Dendritic cell treated with granulocyte-macrophage colony-stimulating factor and Interleukin-4, amounts not matched to agents 40 ng/mL and 50 ng/mL, for 4 days (primary cell): Measurements from ENCODE around the gene THAP4.

Experiments used
- H3K27ac Mint-ChIP-seq: one replicate; pipeline ENCODE4 v1.8.0; 2022; ENCODE audit warnings: mild to moderate bottlenecking, mixed read lengths
- H3K27me3 Mint-ChIP-seq: one replicate; pipeline ENCODE4 v1.8.0; 2022; ENCODE audit warnings: mild to moderate bottlenecking, mixed read lengths
- H3K36me3 Mint-ChIP-seq: one replicate; pipeline ENCODE4 v1.8.0; 2022; ENCODE audit warnings: low read depth, mixed read lengths
- H3K4me1 Mint-ChIP-seq: one replicate; pipeline ENCODE4 v1.8.0; 2022; ENCODE audit warnings: low read depth, mixed read lengths
- H3K4me3 Mint-ChIP-seq: one replicate; pipeline ENCODE4 v1.8.0; 2022; ENCODE audit warnings: mild to moderate bottlenecking, moderate library complexity, mixed read lengths
- H3K9me3 Mint-ChIP-seq: one replicate; pipeline ENCODE4 v1.8.0; 2022; ENCODE audit warnings: mixed read lengths
- intact Hi-C: fragments of 100-400 bp; cut with micrococcal nuclease; formaldehyde crosslinking; loops from one replicate; pipeline ENCODE4 v1.15.0; 2022

Gene THAP4

GRCh38 chr2:241559323-241560161 is 77.4 kb downstream of the THAP4 start:
- Mint-ChIP-seq H3K36me3 (no peaks in the 10 kb centered on the region), H3K4me3 (peak overlapping the region; percentile 37), H3K9me3 (peaks cover 16% of the 10 kb centered on the region), H3K27me3 (peaks cover 63% of the 10 kb centered on the region), H3K4me1 (no peaks in the 10 kb centered on the region), H3K27ac (no peak overlapping the region)
- intact Hi-C loops: no loop called here

GRCh38 chr2:241558532-241559322 is 78.2 kb downstream of the THAP4 start, which contains the start of gene BOK:
TSS of gene BOK (plus strand) at chr2:241558745. CDS start at chr2:241559484, 739 bp downstream.
- peaks cover 16% of the 10 kb centered on the region for H3K9me3 Mint-ChIP-seq
- H3K27ac Mint-ChIP-seq: no peak within 1 kb of the TSS
- peak within 1 kb of the TSS; percentile 45 for H3K4me3 Mint-ChIP-seq
- no peaks in the 10 kb centered on the region for H3K4me1 Mint-ChIP-seq
- H3K27me3 Mint-ChIP-seq: peaks cover 69% of the 10 kb centered on the region
- no peaks in the 10 kb centered on the region for H3K36me3 Mint-ChIP-seq
- intact Hi-C loops: no loop called here

DNA sequence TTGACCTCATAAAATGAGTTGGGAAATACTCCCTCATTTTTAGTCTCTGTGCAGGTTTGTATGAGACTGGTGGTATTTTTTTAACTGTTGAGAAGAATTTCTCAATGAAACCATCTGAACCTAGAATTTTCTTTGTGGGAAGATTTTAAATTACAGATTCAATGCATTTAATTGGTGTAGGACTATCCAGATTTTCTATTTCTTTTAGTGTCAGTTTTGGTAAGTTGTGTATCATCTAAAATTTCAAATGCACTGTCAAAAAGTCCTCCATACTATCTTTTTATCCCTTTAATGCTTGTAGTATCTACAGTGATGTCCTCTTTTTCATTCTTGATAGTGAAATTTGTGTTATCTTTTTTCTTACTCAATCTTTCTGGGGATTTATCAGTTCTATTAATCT is 80.2 kb downstream of the THAP4 start:
- peaks cover 79% of the 10 kb centered on the region for H3K27me3 Mint-ChIP-seq
- H3K36me3 Mint-ChIP-seq: no peaks in the 10 kb centered on the region
- intact Hi-C loops: no loop called here
- H3K9me3 Mint-ChIP-seq: peaks cover 16% of the 10 kb centered on the region
- H3K27ac Mint-ChIP-seq: no peak overlapping the region
- H3K4me3 Mint-ChIP-seq: no peak overlapping the region
- H3K4me1 Mint-ChIP-seq: no peaks in the 10 kb centered on the region

GRCh38 chr2:241555711-241556110 is 81.2 kb downstream of the THAP4 start:
- H3K9me3 Mint-ChIP-seq: peaks cover 16% of the 10 kb centered on the region
- no peak overlapping the region for H3K27ac Mint-ChIP-seq
- H3K36me3 Mint-ChIP-seq: no peaks in the 10 kb centered on the region
- H3K27me3 Mint-ChIP-seq: peaks cover 83% of the 10 kb centered on the region
- no peak overlapping the region for H3K4me3 Mint-ChIP-seq
- H3K4me1 Mint-ChIP-seq: no peaks in the 10 kb centered on the region
- intact Hi-C loops: no loop called here

DNA sequence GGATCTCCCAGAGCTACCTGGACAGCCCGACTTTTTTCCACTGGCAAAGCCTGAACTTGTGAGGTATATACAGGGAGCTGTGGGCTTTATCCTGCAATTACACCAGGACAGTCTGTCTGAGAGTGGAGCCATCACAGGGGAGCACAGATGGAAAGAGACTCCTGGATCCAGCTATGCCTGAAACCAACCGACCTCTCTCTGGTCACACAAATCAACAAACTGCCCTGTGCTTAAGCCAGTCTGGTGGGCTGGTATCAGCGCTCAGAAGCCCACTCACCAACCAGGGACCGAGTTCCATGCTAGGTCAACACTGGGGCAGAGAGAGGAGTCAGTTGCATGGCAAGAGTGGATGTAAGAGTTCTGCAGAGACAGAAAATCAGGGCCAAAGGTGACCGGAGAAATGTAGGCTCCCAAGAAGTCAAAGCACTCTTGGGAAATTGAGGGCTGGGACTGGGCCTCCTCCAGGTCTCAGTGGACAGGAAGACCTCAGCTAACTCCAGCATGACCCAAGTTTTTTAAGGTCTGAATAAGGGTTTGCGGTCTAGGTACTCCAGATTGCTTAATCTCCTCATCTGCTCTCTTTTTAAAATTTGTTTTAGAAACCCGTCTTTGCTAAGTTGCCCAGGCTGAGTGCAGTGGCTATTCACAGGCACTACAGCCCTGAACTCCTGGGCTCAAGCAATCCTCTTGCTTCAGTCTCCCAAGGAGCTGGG is 82.2 kb downstream of the THAP4 start:
- intact Hi-C loops: no loop called here
- H3K27ac Mint-ChIP-seq: no peak overlapping the region
- H3K4me1 Mint-ChIP-seq: no peaks in the 10 kb centered on the region
- no peak overlapping the region for H3K4me3 Mint-ChIP-seq
- H3K27me3 Mint-ChIP-seq: peaks cover 75% of the 10 kb centered on the region
- H3K36me3 Mint-ChIP-seq: no peaks in the 10 kb centered on the region
- H3K9me3 Mint-ChIP-seq: peaks cover 16% of the 10 kb centered on the region

- no peak overlapping the region for H3K27ac Mint-ChIP-seq
- H3K4me3 Mint-ChIP-seq: no peak overlapping the region
- intact Hi-C loops: no loop called here
- H3K27me3 Mint-ChIP-seq: peaks cover 70% of the 10 kb centered on the region
- H3K4me1 Mint-ChIP-seq: no peaks in the 10 kb centered on the region
- peaks cover 16% of the 10 kb centered on the region for H3K9me3 Mint-ChIP-seq
- no peaks in the 10 kb centered on the region for H3K36me3 Mint-ChIP-seq
These were observed 83.0 kb downstream of the THAP4 start for GRCh38 chr2:241553981-241554380.

DNA sequence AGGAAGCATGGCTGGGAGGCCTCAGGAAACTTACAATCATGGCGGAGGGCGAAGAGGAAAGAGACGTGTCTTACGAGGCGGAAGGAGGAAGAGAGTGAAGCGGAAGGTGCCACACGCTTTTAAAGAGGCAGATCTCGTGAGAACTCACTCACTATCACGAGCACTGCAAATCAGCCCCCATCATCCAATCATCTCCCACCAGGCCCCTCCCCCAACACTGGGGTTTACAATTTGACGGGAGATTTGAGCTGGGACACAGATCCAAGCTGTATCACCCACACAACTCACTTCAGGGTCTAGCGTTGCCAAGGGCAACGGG is 83.5 kb downstream of the THAP4 start:
- Mint-ChIP-seq H3K27me3 (peaks cover 68% of the 10 kb centered on the region), H3K4me1 (no peaks in the 10 kb centered on the region), H3K9me3 (peaks cover 16% of the 10 kb centered on the region), H3K27ac (no peak overlapping the region), H3K4me3 (no peak overlapping the region), H3K36me3 (no peaks in the 10 kb centered on the region)
- intact Hi-C loops: no loop called here

DNA sequence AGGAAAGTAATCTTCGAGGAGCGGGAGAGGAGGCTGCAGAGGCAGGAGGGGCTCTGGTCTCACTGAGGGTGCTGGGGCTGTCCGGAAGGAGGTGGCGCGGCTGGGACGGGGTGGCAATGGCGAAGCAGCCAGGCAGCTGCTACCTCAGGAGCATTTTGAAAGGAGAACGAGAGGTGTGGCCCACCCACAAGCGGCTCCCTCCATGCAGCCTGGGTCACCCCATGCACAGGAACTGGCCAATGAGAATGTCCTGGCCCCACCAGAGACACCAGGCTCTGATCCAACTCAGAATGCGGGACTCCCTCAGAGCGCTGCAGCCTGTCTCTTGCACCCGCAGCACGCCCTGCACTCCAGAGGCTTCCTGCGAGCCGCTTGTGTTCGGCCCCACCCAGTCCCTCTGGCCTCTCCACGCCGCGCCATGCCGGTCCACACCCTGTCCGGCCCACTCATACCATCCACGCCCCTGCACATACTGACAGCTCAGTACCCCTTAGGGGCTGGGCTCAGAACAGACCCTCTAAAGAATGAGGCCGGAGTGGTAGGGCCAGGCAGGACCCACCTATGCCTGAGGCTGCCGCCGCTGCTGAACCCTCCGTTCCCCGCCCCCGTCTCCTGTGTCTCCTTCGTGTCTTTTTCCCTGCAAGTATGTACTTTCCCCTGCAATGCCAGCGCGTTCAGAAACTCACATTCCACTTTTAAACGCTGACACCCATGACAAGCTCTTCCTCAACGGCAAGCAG is 84.8 kb downstream of the THAP4 start:
- no peaks in the 10 kb centered on the region for H3K4me1 Mint-ChIP-seq
- no peak overlapping the region for H3K27ac Mint-ChIP-seq
- intact Hi-C loops: no loop called here
- no peak overlapping the region for H3K4me3 Mint-ChIP-seq
- H3K36me3 Mint-ChIP-seq: no peaks in the 10 kb centered on the region
- peaks cover 59% of the 10 kb centered on the region for H3K27me3 Mint-ChIP-seq
- H3K9me3 Mint-ChIP-seq: peaks cover 7% of the 10 kb centered on the region

- H3K4me3 Mint-ChIP-seq: no peak overlapping the region
- no peak overlapping the region for H3K27ac Mint-ChIP-seq
- H3K27me3 Mint-ChIP-seq: peaks cover 54% of the 10 kb centered on the region
- no peaks in the 10 kb centered on the region for H3K4me1 Mint-ChIP-seq
- intact Hi-C loops: no loop called here
- no peaks in the 10 kb centered on the region for H3K36me3 Mint-ChIP-seq
- H3K9me3 Mint-ChIP-seq: peaks cover 2% of the 10 kb centered on the region
These were observed 85.4 kb downstream of the THAP4 start for GRCh38 chr2:241551599-241551997.

GRCh38 chr2:241550616-241551580 is 86.1 kb downstream of the THAP4 start:
- Mint-ChIP-seq H3K27ac (no peak overlapping the region), H3K36me3 (no peaks in the 10 kb centered on the region), H3K27me3 (peaks cover 47% of the 10 kb centered on the region), H3K4me3 (no peak overlapping the region), H3K9me3 (no peaks in the 10 kb centered on the region), H3K4me1 (no peaks in the 10 kb centered on the region)
- intact Hi-C loops: no loop called here

DNA sequence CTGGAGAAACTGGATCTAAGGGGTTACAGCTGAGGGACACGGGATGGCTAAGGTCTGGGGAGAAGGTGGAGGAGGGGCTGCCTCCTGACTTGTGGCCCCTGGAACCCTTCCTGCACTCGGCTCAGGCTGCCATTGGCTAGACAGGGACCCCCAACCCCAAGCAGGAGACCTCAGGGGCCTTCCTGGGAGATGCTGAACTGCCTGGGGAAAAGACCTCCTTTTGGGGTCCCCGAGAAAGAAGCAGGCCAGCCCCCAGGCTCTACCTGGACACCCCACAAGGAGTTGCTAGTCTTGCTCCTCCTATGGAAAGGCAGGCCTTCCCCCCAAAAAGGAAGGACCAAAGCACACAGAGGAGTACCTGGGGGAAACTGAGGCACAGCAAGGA is 88.5 kb downstream of the THAP4 start:
- Mint-ChIP-seq H3K9me3 (no peaks in the 10 kb centered on the region), H3K4me1 (no peaks in the 10 kb centered on the region), H3K36me3 (no peaks in the 10 kb centered on the region)

DNA sequence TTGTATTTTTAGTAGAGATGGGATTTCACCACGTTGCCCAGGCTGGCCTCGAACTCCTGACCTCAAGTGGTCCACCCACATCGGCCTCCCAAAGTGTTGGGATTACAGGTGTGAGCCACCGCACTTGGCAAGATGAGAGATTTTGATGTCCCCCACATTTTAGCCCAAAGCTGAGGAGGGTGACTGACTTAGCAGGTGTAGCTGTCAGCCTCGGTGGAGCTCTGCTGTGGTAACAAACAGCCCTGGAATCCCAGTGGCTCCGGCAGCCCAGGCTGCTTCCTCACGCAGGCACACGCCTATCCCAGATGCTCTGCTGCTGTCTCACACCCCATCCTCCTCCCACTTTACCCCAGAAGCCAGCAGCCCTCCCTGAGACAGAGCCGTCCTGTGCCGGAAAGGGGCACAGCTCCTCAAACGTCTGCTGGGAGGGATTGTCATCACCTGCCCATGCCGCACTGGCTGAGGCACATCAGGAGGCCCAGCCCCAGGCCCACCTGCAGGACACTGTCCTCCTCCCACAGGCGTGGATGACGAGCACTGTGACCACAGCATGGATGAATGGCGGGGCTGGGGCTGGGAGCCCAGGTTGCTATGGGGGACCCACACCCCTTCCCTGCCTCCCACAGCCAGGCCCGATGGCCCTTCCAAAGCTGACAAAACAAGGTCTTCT is 89.0 kb downstream of the THAP4 start:
- H3K9me3 Mint-ChIP-seq: no peaks in the 10 kb centered on the region
- no peaks in the 10 kb centered on the region for H3K36me3 Mint-ChIP-seq
- intact Hi-C loops: no loop called here
- no peaks in the 10 kb centered on the region for H3K4me1 Mint-ChIP-seq
- no peak overlapping the region for H3K27ac Mint-ChIP-seq
- peaks cover 31% of the 10 kb centered on the region for H3K27me3 Mint-ChIP-seq
- H3K4me3 Mint-ChIP-seq: no peak overlapping the region

More for the DNA sequence above, 88.5 kb downstream of the THAP4 start:
- H3K4me3 Mint-ChIP-seq: no peak overlapping the region
- peaks cover 30% of the 10 kb centered on the region for H3K27me3 Mint-ChIP-seq
- H3K27ac Mint-ChIP-seq: no peak overlapping the region
- intact Hi-C loops: no loop called here
